Endothelial cell (in vitro differentiated cells): ENCODE data around the gene ADAMTS19. TPM values are rescaled to one million over a fixed set of nuclear protein-coding genes. Genes with fewer than 3 reads are reported as not detected.

Experiments used
- DNase-seq: peaks from one replicate; pipeline ENCODE4 v3.0.0; 2021; ENCODE audit warnings: low spot score
- H3K27ac Mint-ChIP-seq: one replicate; pipeline ENCODE4 v1.8.0; 2021; ENCODE audit warnings: mixed read lengths, inconsistent platforms; ENCODE audit not compliant: unreplicated experiment
- H3K27me3 Mint-ChIP-seq: one replicate; pipeline ENCODE4 v1.8.0; 2021; ENCODE audit warnings: mild to moderate bottlenecking, moderate library complexity, mixed read lengths, inconsistent platforms; ENCODE audit not compliant: unreplicated experiment
- H3K36me3 Mint-ChIP-seq: one replicate; pipeline ENCODE4 v1.8.0; 2021; ENCODE audit warnings: mild to moderate bottlenecking, low read depth, mixed read lengths, inconsistent platforms; ENCODE audit not compliant: unreplicated experiment
- H3K4me1 Mint-ChIP-seq: one replicate; pipeline ENCODE4 v1.8.0; 2021; ENCODE audit warnings: mild to moderate bottlenecking, mixed read lengths, inconsistent platforms; ENCODE audit not compliant: unreplicated experiment
- H3K4me3 Mint-ChIP-seq: one replicate; pipeline ENCODE4 v1.8.0; 2021; ENCODE audit warnings: mild to moderate bottlenecking, mixed read lengths, inconsistent platforms; ENCODE audit not compliant: unreplicated experiment
- H3K9me3 Mint-ChIP-seq: one replicate; pipeline ENCODE4 v1.8.0; 2021; ENCODE audit warnings: mixed read lengths, inconsistent platforms; ENCODE audit not compliant: unreplicated experiment
- total RNA-seq: library from RNA; stranded (reverse); fragmentation: NEBNext Ultra II Directional; extraction: Animal tissue kit (Norgen Biotek cat#: 25700); gene quantifications from one replicate; pipeline ENCODE4 v1.2.1, GENCODE V29; 2021; ENCODE audit not compliant: unreplicated experiment
- TF ChIP-seq, protein P1 (sequence below): fragments of 200-600 bp; sonication (generic); IDR thresholded peaks from one replicate; pipeline ENCODE4 v1.5.0; 2021; ENCODE audit warnings: antibody characterized with exemption; ENCODE audit not compliant: unreplicated experiment

The ADAMTS19 gene
- total RNA-seq, 1 donor from 2014 or later: 6.9 TPM

DNA sequence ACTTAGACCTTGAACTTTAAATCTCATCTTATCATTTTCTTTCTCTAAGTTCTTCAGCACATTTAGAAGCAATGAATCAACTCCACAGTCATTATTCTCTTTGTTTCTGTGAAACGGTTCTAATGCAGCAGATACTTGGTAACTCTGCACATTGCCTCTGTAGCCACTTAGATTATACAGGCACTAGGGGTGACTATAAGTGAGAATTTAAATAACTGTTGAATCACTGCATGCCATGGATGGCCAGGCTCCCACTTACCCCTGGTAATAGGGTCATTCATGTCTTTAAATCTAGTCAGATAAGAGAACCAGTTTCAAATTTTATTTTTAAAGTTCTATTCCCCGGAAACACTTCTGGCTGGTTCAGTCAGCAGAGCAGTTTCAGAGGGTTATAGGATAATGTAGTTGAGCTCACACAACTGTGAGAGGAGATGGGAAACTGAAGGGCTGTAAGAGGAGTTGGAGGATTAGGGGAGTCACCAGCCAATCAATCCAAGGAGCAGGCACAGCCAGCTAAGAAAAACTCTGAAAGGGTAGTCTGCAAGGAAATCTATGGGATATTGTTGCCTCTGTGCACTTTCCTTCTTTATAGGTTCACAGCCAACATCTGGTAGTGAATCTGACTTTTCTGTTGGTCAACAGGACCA lies 283.6 kb downstream of the ADAMTS19 start:
- no peaks in the 10 kb centered on the region for H3K36me3 Mint-ChIP-seq
- H3K4me1 Mint-ChIP-seq: no peaks in the 10 kb centered on the region
- TF ChIP-seq, protein P1, sequence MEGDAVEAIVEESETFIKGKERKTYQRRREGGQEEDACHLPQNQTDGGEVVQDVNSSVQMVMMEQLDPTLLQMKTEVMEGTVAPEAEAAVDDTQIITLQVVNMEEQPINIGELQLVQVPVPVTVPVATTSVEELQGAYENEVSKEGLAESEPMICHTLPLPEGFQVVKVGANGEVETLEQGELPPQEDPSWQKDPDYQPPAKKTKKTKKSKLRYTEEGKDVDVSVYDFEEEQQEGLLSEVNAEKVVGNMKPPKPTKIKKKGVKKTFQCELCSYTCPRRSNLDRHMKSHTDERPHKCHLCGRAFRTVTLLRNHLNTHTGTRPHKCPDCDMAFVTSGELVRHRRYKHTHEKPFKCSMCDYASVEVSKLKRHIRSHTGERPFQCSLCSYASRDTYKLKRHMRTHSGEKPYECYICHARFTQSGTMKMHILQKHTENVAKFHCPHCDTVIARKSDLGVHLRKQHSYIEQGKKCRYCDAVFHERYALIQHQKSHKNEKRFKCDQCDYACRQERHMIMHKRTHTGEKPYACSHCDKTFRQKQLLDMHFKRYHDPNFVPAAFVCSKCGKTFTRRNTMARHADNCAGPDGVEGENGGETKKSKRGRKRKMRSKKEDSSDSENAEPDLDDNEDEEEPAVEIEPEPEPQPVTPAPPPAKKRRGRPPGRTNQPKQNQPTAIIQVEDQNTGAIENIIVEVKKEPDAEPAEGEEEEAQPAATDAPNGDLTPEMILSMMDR: no peak
- DNase-seq: no peak
- H3K9me3 Mint-ChIP-seq: no peaks in the 10 kb centered on the region
- H3K27me3 Mint-ChIP-seq: no peaks in the 10 kb centered on the region
- no peak overlapping the region for H3K27ac Mint-ChIP-seq
- H3K4me3 Mint-ChIP-seq: no peak overlapping the region

DNA sequence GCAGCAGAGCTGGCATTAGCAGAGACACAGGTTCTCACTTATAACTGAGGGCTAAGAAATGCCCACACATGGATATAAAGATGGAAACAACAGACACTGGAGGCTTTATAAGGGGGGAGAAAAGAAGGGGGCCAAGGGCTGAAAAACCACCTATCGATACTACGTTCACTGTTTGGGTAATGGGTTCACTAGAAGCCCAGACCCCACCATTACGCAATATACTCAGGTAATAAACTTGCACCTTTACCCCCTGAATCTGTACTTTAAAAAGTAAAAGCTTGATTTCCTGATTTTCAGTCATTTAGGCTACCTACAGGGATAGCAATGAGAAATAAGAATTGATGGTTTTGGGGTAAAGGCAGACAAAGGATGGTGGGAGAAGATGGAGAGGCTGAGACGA lies 285.9 kb downstream of the ADAMTS19 start:
- no peaks in the 10 kb centered on the region for H3K4me1 Mint-ChIP-seq
- H3K36me3 Mint-ChIP-seq: no peaks in the 10 kb centered on the region
- TF ChIP-seq, protein P1: no peak
- no peak for DNase-seq
- H3K27me3 Mint-ChIP-seq: no peaks in the 10 kb centered on the region
- no peak overlapping the region for H3K27ac Mint-ChIP-seq
- no peaks in the 10 kb centered on the region for H3K9me3 Mint-ChIP-seq
- H3K4me3 Mint-ChIP-seq: no peak overlapping the region

DNA sequence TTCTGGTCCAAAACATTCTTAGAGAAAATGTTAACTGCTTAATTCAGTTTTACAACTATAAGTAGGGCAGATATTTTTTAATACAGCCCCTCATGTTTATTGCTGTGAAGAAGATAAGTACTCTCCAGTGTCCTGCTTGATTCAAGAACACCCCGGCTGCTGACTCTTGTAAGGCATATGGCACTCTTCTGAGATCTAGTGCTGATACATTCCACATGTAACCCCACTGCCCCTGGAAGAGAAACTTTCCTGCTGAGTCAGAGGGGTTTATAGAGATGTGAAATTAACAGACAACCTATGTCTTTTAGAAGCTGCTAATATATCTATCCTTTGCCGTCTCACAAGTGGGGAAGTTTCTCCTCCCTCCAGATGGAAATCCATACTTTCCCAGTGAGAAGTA lies 286.8 kb downstream of the ADAMTS19 start:
- Mint-ChIP-seq H3K4me1 (no peaks in the 10 kb centered on the region), H3K9me3 (no peaks in the 10 kb centered on the region), H3K27ac (no peak overlapping the region), H3K4me3 (no peak overlapping the region), H3K27me3 (no peaks in the 10 kb centered on the region), H3K36me3 (no peaks in the 10 kb centered on the region)
- TF ChIP-seq, protein P1: no peak
- no peak for DNase-seq

DNA sequence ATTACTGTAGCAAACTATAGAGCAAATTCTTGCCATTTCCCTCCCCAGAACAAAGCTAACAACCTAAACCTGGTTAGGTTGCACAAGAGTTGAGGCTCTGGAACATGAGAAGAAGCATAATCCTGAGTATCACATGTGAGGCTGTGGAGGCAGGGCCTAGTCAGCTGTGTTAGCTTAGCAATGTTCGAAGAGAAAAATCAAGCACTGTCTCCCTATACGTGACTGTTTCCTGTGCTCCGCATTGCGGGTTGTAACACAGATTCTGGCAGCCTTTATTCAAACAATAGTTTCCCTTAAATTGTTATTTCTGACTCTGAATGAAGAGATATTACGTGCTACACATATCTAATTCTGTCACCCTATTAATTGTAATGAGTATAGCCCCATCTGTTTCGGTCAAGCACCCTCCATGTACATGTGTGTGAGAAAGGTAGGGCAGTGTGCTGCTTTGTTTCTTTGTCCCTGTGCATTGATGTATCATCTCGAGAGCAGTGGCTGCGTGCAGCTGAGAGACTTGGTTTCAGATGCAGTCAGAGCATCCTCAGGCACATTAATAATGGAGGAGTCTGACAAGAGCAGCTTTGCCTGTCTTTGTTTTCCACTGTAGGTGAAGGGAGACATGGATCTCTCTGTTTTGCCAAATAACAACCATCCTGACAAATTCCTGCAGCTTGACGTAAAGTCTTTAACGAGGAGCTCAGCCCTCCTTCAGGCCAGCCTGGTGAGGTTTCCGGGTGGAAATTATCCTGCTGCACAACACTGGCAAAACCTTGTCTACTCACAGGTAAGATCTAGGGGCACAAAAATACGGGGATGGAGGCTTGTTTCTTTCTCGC lies 287.7 kb downstream of the ADAMTS19 start, which contains the start of gene MINAR2:
Gene MINAR2, plus strand, starts transcription at position 523 of the 836 bp plus-strand sequence. Its CDS starts 97 bp downstream, at position 620.
- no peaks in the 10 kb centered on the region for H3K36me3 Mint-ChIP-seq
- no peaks in the 10 kb centered on the region for H3K9me3 Mint-ChIP-seq
- H3K4me3 Mint-ChIP-seq: no peak within 1 kb of the TSS
- no peaks in the 10 kb centered on the region for H3K27me3 Mint-ChIP-seq
- H3K4me1 Mint-ChIP-seq: no peaks in the 10 kb centered on the region
- H3K27ac Mint-ChIP-seq: no peak within 1 kb of the TSS
- no peak for DNase-seq
- TF ChIP-seq, protein P1: no peak
